ENCODE measurements around the gene GNAI3.

- no peak for TF ChIP-seq CTCF (IDR thresholded peaks at IDR 0.05; ENCODE audit: insufficient read depth, low read length)
- TF ChIP-seq, protein P1, sequence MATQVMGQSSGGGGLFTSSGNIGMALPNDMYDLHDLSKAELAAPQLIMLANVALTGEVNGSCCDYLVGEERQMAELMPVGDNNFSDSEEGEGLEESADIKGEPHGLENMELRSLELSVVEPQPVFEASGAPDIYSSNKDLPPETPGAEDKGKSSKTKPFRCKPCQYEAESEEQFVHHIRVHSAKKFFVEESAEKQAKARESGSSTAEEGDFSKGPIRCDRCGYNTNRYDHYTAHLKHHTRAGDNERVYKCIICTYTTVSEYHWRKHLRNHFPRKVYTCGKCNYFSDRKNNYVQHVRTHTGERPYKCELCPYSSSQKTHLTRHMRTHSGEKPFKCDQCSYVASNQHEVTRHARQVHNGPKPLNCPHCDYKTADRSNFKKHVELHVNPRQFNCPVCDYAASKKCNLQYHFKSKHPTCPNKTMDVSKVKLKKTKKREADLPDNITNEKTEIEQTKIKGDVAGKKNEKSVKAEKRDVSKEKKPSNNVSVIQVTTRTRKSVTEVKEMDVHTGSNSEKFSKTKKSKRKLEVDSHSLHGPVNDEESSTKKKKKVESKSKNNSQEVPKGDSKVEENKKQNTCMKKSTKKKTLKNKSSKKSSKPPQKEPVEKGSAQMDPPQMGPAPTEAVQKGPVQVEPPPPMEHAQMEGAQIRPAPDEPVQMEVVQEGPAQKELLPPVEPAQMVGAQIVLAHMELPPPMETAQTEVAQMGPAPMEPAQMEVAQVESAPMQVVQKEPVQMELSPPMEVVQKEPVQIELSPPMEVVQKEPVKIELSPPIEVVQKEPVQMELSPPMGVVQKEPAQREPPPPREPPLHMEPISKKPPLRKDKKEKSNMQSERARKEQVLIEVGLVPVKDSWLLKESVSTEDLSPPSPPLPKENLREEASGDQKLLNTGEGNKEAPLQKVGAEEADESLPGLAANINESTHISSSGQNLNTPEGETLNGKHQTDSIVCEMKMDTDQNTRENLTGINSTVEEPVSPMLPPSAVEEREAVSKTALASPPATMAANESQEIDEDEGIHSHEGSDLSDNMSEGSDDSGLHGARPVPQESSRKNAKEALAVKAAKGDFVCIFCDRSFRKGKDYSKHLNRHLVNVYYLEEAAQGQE (IDR thresholded peaks at IDR 0.05; ENCODE audit: insufficient replicate concordance, low read depth), result no peak
- no peak for TF ChIP-seq GABPA (IDR thresholded peaks at IDR 0.05; ENCODE audit: low read depth)
- TF ChIP-seq SPI1 (IDR thresholded peaks at IDR 0.05; ENCODE audit: borderline replicate concordance, low read depth), result no peak
- no peak for TF ChIP-seq POLR2AphosphoS5 (IDR thresholded peaks at IDR 0.05; ENCODE audit: low read depth)
Observed at GRCh38 chr1:109589177-109589576, 40.8 kb downstream of the GNAI3 start.

Measured in HL-60 (cell line).